GM12878 (cell line): ENCODE results near the gene PRKCB. TPM values are rescaled to one million over a fixed set of nuclear protein-coding genes. Genes with fewer than 3 reads are reported as not detected.

ENCODE experiments used
- ATAC-seq: fragments of 200-7000 bp; cut with Tn5 transposase; 3 replicates; pipeline ENCODE4 v1.9.1; 2020; ENCODE audit warnings: mild to moderate bottlenecking, moderate library complexity
- BruUV-seq: library from RNA; stranded (reverse); fragments of 400-500 nt; replicated peaks from 2 replicates; lab custom pipeline; 2021; lab: Mats Ljungman, UMichigan
- CTCF ChIA-PET: fragments of 300-600 bp; sonication (Branson Sonifier 250); formaldehyde crosslinking; extraction: SDS; loops from one replicate; lab custom pipeline; 2021; ENCODE audit warnings: inconsistent platforms; lab: Yijun Ruan, JAX
- POLR2A ChIA-PET: fragments of 350-600 bp; formaldehyde crosslinking; extraction: SDS; loops from one replicate; lab custom pipeline; 2021; ENCODE audit warnings: inconsistent platforms; lab: Charles Lee
- RAD21 ChIA-PET: fragments of 300-600 bp; sonication (Branson Sonifier 250); formaldehyde crosslinking; loops from one replicate; lab custom pipeline; 2023; ENCODE audit warnings: antibody characterized with exemption; ENCODE audit not compliant: unreplicated experiment; lab: Charles Lee
- SMC1A ChIA-PET: fragments of 300-600 bp; sonication (Branson Sonifier 250); formaldehyde crosslinking; loops from one replicate; lab custom pipeline; 2023; ENCODE audit not compliant: unreplicated experiment, uncharacterized antibody; lab: Charles Lee
- DNase-seq: peaks from one replicate; pipeline ENCODE4 v3.0.0-alpha.2; 2011; ENCODE audit warnings: low read depth, low spot score
- FAIRE-seq: peaks from 3 replicates; lab custom pipeline; 2011; peaks lifted over from hg19 to GRCh38; lab: Jason Lieb, UNC
- H2AFZ ChIP-seq: 2 replicates; pipeline ENCODE4 v1.6.0; 2011; ENCODE audit warnings: low read depth, low read length, control low read depth; ENCODE audit not compliant: control insufficient read depth
- H3K27ac ChIP-seq: 2 replicates; pipeline ENCODE4 v1.5.1; 2011; ENCODE audit warnings: control low read depth; ENCODE audit not compliant: control insufficient read depth, insufficient read depth
- H3K27me3 ChIP-seq, 2 experiments: replicated peaks in 1 of 2; 2 replicates each; pipeline versions ENCODE4 v1.6.0 to v1.6.1; 2011; ENCODE audit warnings: low read length in 1 of 2; ENCODE audit not compliant: control insufficient read depth in 2 of 2, insufficient read depth in 2 of 2
- H3K36me3 ChIP-seq, 2 experiments: 2 replicates each; pipeline ENCODE4 v1.5.1; 2011; ENCODE audit warnings: low read length in 1 of 2; ENCODE audit not compliant: control insufficient read depth in 2 of 2, insufficient read depth in 2 of 2
- H3K4me1 ChIP-seq: 2 replicates; pipeline ENCODE4 v1.6.1; 2011; ENCODE audit warnings: mild to moderate bottlenecking, low read length, moderate library complexity, mixed read lengths; ENCODE audit not compliant: control insufficient read depth, insufficient read depth
- H3K4me2 ChIP-seq: 2 replicates; pipeline ENCODE4 v1.6.0; 2011; ENCODE audit warnings: control low read depth; ENCODE audit not compliant: control insufficient read depth, insufficient read depth
- H3K4me3 ChIP-seq: fragments of 200-600 bp; sonication (generic); 2 replicates; pipeline ENCODE4 v1.5.1; 2016
- H3K79me2 ChIP-seq: 2 replicates; pipeline ENCODE4 v1.6.0; 2011; ENCODE audit warnings: low read length; ENCODE audit not compliant: control insufficient read depth, insufficient read depth
- H3K9ac ChIP-seq: 2 replicates; pipeline ENCODE4 v1.8.0; 2011; ENCODE audit warnings: low read length, control low read depth, mixed read lengths; ENCODE audit not compliant: control insufficient read depth, insufficient read depth
- H3K9me3 ChIP-seq: replicated peaks from 3 replicates; pipeline ENCODE4 v1.5.1; 2011; ENCODE audit warnings: mild to moderate bottlenecking, low read length; ENCODE audit not compliant: control insufficient read depth, insufficient read depth
- H4K20me1 ChIP-seq: 2 replicates; pipeline ENCODE4 v1.6.0; 2011; ENCODE audit not compliant: control insufficient read depth, insufficient read depth
- CUX1 ChIP-seq: IDR thresholded peaks from 2 replicates; pipeline ENCODE4 v1.6.1; 2012; ENCODE audit warnings: improper control_type of control experiment, low read depth, low read length; ENCODE audit not compliant: insufficient replicate concordance
- ESRRA ChIP-seq: IDR thresholded peaks from 2 replicates; pipeline ENCODE4 v1.6.1; 2012; ENCODE audit warnings: mild to moderate bottlenecking, low read length, improper control_type of control experiment
- IRF4 ChIP-seq: IDR thresholded peaks from 2 replicates; pipeline ENCODE4 v1.6.1; 2011; ENCODE audit warnings: low read depth, low read length
- PAX5 ChIP-seq: IDR thresholded peaks from 2 replicates; pipeline ENCODE4 v1.6.1; 2011; ENCODE audit warnings: low read depth, low read length, borderline replicate concordance
- PAX8 ChIP-seq: fragments of 450-650 bp; IDR thresholded peaks from 2 replicates; pipeline ENCODE4 v1.6.1; 2017; ENCODE audit warnings: mild to moderate bottlenecking, moderate library complexity
- RFX5 ChIP-seq: IDR thresholded peaks from 2 replicates; pipeline ENCODE4 v1.6.1; 2011; ENCODE audit warnings: low read depth, low read length, improper control_type of control experiment
- SIN3A ChIP-seq: IDR thresholded peaks from 2 replicates; pipeline ENCODE4 v1.6.1; 2012; ENCODE audit warnings: low read depth, low read length, improper control_type of control experiment
- SMARCA5 ChIP-seq: fragments of 450-650 bp; IDR thresholded peaks from 2 replicates; pipeline ENCODE4 v1.6.1; 2017; ENCODE audit warnings: mild to moderate bottlenecking
- SUPT20H ChIP-seq: IDR thresholded peaks from 2 replicates; pipeline ENCODE4 v1.6.1; 2011; ENCODE audit warnings: low read depth, mild to moderate bottlenecking, low read length, moderate library complexity, borderline replicate concordance; ENCODE audit not compliant: control insufficient read depth
- WGBS: methylation state at CpG from one replicate; pipeline ENCODE4 v1.1.6; 2016; ENCODE audit warnings: low lambda C conversion rate; ENCODE audit not compliant: insufficient replicate concordance, insufficient coverage; ENCODE audit errors: missing lambda C conversion rate; 5-methylcytosine and 5-hydroxymethylcytosine counted together
- in situ Hi-C: fragments of 300-500 bp; cut with MboI; formaldehyde crosslinking; loops from 9 replicates; pipeline ENCODE4 v1.14.3; 2018; ENCODE audit warnings: mixed read lengths
- intact Hi-C: fragments of 100-400 bp; cut with micrococcal nuclease; formaldehyde crosslinking; loops from one replicate; pipeline ENCODE4 v1.14.2; 2022; ENCODE audit not compliant: unreplicated experiment
- polyA plus RNA-seq, 11 experiments: library from polyadenylated mRNA; depleted of rRNA in 4 of 11; unstranded in 6 of 11; stranded (reverse) in 5 of 11; fragments of >200 nt; fragmentation: Nextera tagmentation in 4 of 11; fragmentation: Illumina TruSeq in 1 of 11; extraction: Ambion mirVana in 4 of 11; extraction: Trizol in 1 of 11; gene quantifications; 1 replicate in 1 of 11; 2 replicates in 10 of 11; pipeline versions ENCODE4 v1.2.1 to v1.2.3, GENCODE V29; 2011 to 2016; ENCODE audit warnings: inconsistent platforms in 2 of 11, missing spikeins in 2 of 11, low read depth in 1 of 11
- total RNA-seq, 4 experiments: library from RNA; depleted of rRNA in 3 of 4; stranded (reverse); fragments of >200 nt in 3 of 4; fragmentation: Illumina TruSeq in 1 of 4; extraction: Trizol in 1 of 4; gene quantifications; 2 replicates each; pipeline versions ENCODE4 v1.2.1 to v1.2.3, GENCODE V29; 2013 to 2021

The PRKCB gene
- total and polyA plus RNA-seq, 10 of the 15 experiments (the other 5 are each of a cell fraction or from before 2014, with no cell fraction given) = 21.4 to 158 (median 97.3) TPM

- TF ChIP-seq CUX1 (no peak), SMARCA5 (no peak), ESRRA (no peak), SUPT20H (no peak)
These were observed 284.0 kb downstream of the PRKCB start (continued) for GRCh38 chr16:24119807-24120206.

- Histone ChIP-seq H3K9me3 (no peaks in the 10 kb centered on the region), H3K4me1 (no peaks in the 10 kb centered on the region), H3K9ac (no peak overlapping the region), H3K27me3 (no peaks in the 10 kb centered on the region), H3K36me3 (peaks cover 11 to 34% of the 10 kb centered on the region in 2 experiments; a peak in 3 of 4 replicates), H3K79me2 (no peaks in the 10 kb centered on the region), H2AFZ (no peak overlapping the region), H3K27ac (no peak overlapping the region), H4K20me1 (no peaks in the 10 kb centered on the region), H3K4me2 (no peak overlapping the region), H3K4me3 (no peak overlapping the region)
- no peak for FAIRE-seq
- in situ Hi-C loops = no loop called here
- WGBS = 95% methylated on average over 1 of the region's 1 CpG
- ChIA-PET POLR2A (no interaction called here), SMC1A (no interaction called here), CTCF (no interaction called here), RAD21 (no interaction called here)
- DNase-seq = no peak
- no peak for TF ChIP-seq RFX5
- no peak for TF ChIP-seq IRF4
- TF ChIP-seq PAX5 = no peak
- TF ChIP-seq PAX8 = no peak
- TF ChIP-seq SIN3A = no peak
- TF ChIP-seq SUPT20H = no peak
- intact Hi-C loops = no loop called here
- BruUV-seq = no TSS peak
- no peak for ATAC-seq
These were observed 287.5 kb downstream of the PRKCB start for GRCh38 chr16:24123275-24123674.
